ENCODE data around the gene MAP3K7CL.

The MAP3K7CL gene

DNA sequence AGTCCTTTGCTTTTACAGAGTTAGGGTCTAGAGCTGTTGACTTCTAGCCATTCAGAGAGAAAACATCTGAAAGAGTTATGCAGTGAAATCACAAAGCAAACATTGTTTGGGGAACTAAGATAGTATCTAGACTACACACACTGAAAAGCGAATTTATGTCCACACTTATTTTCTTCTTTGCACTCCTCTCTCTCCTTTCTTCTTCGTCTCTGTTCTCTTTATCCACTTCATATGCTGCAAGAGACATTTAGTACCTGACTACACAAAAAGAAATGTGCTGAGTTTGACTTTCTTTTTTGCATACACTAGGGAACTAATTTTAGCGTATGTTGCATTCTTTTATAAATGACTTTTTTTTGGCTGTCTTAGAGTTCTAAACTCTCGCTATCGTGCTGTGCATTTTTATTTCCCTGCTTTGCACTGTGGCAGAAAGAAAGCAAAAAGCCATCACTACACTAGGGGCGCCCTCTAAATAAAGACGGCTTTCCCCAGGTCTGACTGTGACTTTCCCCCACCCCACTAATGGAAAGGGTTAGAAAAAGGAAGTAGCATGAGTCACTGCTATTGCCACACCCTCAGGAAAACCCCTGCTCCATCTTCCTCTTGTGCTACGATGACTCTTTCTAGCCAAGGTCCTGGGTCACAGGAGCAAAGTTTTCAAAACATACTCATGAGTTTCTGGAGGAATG lies 65.7 kb downstream of the MAP3K7CL start:
- DNase-seq (ENCODE audit: low spot score): peak; percentile 87

DNA sequence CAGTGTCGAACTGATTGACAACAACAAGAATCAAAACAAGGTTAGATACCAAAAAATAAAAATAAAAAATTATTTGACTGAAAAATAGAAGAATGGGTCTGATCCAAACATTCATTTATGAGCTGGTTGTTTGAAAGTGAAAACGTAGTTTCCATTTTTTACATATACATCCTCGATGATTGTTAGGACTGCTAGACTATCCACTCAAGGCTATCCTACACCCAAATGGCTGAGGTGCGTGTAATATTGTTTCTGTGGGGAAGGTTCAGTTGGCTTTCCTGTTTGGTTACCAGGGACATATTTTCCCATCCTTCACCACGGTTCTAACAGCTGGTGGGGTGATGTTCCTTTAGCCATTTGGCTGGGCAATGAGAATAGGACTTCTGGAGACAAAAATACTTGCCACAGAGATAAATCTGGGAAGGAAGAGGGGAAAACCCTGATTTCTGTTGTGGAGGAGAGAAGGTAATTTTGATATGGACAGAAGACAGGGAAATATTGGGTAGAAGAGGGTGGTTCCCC lies 66.3 kb downstream of the MAP3K7CL start:
- DNase-seq (ENCODE audit: low spot score): no peak

GRCh38 chr21:29201186-29201585 lies 70.7 kb downstream of the MAP3K7CL start:
- no peak for DNase-seq (ENCODE audit: low spot score)

DNA sequence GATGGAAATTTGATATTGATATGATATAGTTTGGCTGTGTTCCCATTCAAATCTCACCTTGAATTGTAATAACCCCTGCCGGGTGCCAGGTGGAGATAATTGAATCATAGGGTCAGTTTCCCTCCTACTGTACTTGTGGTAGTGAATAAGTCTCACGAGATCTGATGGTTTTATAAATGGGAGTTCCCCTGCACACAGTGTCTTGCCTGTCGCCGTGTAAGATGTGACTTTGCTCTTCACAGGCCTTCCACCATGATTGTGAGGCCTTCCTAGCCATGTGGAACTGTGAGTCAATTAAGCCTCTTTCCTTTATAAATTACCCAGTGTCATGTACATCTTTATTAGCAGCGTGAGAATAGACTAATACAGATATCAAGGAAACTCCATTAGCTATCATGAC lies 74.6 kb downstream of the MAP3K7CL start:
- no peak for DNase-seq (ENCODE audit: low spot score)

GRCh38 chr21:29205988-29206387 lies 75.5 kb downstream of the MAP3K7CL start:
- DNase-seq (ENCODE audit: low spot score): no peak

- DNase-seq (ENCODE audit: low spot score): no peak
These were observed 76.0 kb downstream of the MAP3K7CL start for GRCh38 chr21:29206445-29206844.

GRCh38 chr21:29207201-29207600 lies 76.8 kb downstream of the MAP3K7CL start:
- DNase-seq (ENCODE audit: low spot score): no peak

GRCh38 chr21:29208044-29208681 lies 77.7 kb downstream of the MAP3K7CL start:
- no peak for DNase-seq (ENCODE audit: low spot score)

DNA sequence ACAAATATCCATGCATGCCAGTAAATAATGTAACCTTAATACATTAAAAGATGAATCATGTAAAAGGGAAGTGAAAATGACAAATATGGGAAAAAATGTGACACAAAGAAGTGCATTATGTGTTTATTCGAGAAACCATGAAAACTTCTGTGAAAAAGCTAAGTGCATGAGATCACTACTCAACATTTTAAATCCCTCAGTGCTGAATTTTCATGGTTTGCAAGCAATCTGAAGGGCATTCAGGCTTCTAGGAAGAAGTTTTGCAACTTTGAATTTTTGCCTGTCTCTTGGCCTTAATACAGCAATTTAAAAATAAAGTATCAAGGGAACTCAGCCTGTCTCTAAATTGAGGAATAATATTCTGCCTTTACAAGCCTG lies 78.2 kb downstream of the MAP3K7CL start:
- no peak for DNase-seq (ENCODE audit: low spot score)

DNA sequence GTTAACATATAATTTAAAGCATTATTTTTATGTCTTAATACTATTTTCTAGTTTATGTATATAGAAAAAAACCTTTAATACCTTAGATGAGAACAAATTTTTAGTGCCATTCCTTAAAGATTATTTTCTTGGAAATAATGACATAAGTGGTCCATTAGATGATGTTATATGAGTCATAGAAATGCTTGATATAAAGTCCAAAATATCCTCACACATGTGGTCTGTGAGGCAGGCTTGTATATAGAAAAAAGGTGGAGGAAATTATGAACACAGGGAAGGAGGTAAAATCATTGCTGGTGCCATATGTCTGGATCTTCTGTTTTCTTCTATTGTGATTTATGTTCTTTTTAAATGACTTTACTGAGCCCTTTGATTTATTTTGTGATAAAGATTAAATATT lies 79.3 kb downstream of the MAP3K7CL start:
- DNase-seq (ENCODE audit: low spot score): no peak

- DNase-seq (ENCODE audit: low spot score): no peak
These were observed 80.8 kb downstream of the MAP3K7CL start for GRCh38 chr21:29211205-29211604.

GRCh38 chr21:29212446-29212845 lies 82.0 kb downstream of the MAP3K7CL start:
- DNase-seq (ENCODE audit: low spot score): no peak

DNA sequence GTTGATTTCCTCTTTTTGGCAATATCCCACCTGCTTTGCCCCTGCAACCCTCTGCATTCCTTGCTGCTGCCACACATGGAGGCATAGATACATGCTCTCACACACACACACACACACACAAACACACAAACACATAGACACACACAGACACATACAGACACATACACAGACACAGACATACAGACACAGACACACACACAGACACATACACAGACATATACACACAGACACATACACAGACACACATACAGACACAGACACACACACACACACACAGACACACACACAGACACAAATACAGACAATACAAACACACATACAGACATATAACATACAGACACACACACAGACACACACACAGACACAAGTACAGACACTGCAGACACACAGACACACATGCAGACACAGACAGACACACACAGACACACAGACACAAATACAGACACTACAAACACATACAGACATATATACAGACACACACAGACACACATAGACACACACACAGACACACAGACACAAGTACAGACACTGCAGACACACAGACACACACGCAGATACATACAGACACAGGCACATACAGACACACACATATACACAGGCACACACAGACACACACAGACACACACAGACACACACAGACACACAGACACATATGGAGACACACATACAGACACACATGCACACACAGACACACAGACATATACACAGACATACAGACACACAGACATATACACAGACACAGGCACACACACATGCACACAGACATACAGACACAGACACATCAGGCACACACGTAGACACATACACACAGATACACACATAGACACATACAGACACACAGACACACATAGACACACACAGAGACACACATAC lies 83.3 kb downstream of the MAP3K7CL start:
- no peak for DNase-seq (ENCODE audit: low spot score)

DNA sequence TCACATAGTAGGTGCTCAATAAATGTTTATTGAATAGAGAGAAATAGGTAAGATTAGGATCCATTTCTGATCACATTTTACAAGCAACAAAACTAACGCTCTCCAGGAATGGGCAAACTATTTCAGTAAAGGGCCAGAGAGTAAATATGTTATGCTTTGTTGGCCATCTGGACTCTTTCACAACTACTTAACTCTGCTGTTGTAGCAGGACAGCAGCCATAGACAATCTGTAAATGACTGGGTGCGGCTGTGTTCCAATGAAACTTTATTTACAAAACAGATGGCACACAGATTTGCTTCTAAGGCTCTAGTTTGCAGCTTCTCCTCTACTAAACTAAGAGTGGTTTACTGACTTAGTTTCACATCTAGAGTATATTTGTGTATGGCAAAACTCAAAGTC lies 85.3 kb downstream of the MAP3K7CL start:
- no peak for DNase-seq (ENCODE audit: low spot score)

DNA sequence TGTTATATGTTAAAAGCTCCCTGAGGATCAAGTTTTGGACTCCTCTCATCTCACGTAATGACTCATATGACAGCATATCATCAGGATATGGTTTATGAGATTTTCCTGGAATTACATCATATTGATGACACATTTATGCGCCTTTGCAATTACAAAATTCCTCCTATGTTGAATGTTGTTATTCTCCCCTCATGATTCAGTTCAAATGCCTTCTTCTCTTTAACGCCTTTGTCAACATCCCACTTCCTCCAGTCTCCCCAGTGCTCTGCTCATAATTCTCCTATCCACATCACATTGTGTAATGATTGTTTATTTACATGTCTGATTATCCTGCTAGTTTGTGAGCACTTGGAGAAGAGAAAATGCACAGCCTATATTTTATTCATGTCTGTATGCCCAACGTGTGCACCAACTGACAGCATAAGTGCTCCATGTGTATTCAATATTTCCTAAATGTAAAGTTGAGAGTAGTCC lies 87.4 kb downstream of the MAP3K7CL start:
- DNase-seq (ENCODE audit: low spot score): no peak

DNA sequence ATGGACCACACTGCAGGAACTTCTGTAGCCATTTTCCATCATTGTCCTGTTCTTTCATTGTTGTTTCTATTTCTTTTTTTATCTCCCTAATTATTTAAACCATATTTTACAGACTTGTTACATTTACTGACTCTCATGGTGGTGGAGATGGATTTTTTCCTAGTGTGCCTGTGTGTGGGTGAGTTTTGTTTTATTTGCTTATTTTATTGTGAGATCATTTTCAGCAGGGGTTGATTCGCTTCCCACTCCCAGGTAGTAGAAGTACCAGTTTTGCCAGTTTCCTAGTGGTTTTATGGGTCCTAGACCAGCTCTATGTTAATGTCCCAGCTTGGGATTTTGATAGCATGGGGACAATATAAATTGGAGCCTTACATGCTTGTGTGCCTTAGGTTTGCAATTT lies 88.3 kb downstream of the MAP3K7CL start:
- no peak for DNase-seq (ENCODE audit: low spot score)

GRCh38 chr21:29219165-29219770 lies 88.8 kb downstream of the MAP3K7CL start:
- no peak for DNase-seq (ENCODE audit: low spot score)

DNA sequence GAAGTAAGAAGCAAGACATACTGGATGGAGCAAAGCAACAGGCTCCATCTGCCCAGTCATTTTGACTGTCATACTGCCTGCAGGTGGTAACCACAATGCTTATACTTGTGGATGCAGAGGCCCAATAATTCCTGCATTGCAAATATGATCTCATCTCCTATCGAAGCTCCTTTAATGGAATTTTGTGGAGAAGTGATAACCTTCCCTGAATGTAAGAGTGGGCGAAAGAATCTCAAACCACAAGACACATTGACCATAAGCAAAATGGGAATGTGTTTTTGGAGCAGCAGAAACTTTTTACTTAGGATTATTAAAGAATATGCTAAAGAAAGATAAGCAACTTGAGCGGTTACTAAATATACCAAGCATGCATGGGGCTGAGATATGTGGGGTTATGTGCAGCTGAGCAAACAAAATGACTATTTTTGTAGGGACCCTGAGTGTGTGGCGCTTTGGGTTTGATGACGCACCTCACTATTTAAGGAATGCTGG lies 90.9 kb downstream of the MAP3K7CL start:
- no peak for DNase-seq (ENCODE audit: low spot score)

GRCh38 chr21:29224006-29224405 lies 93.6 kb downstream of the MAP3K7CL start:
- no peak for DNase-seq (ENCODE audit: low spot score)
